Muscle layer of duodenum (tissue), 2 donors: ENCODE measurements around the gene RIMBP2.

Experiments used
- H3K27ac ChIP-seq: one replicate; pipeline ENCODE4 v1.7.0; 2013; ENCODE audit warnings: mild to moderate bottlenecking, low read length
- H3K27me3 ChIP-seq: one replicate; pipeline ENCODE4 v1.7.0; 2013; ENCODE audit warnings: low read depth, mild to moderate bottlenecking, control low read depth, low read length
- H3K36me3 ChIP-seq, 2 donors: one replicate each; pipeline ENCODE4 v1.7.0; 2013; ENCODE audit warnings: low read length in 2 of 2, control low read depth in 1 of 2, mild to moderate bottlenecking in 1 of 2; ENCODE audit not compliant: insufficient read depth in 2 of 2, control insufficient read depth in 1 of 2
- H3K4me1 ChIP-seq, 2 donors: one replicate each; pipeline ENCODE4 v1.7.0; 2013; ENCODE audit warnings: low read length in 2 of 2, mild to moderate bottlenecking in 2 of 2, control low read depth in 1 of 2, moderate library complexity in 1 of 2; ENCODE audit not compliant: insufficient read depth in 2 of 2, control insufficient read depth in 1 of 2
- H3K4me3 ChIP-seq, 2 donors: one replicate each; pipeline ENCODE4 v1.7.0; 2013; ENCODE audit warnings: low read length in 2 of 2, low read depth in 1 of 2, mild to moderate bottlenecking in 1 of 2
- H3K9me3 ChIP-seq, 2 donors: one replicate each; pipeline ENCODE4 v1.7.0; 2013; ENCODE audit warnings: low read length in 2 of 2, control low read depth in 1 of 2, mild to moderate bottlenecking in 1 of 2; ENCODE audit not compliant: control insufficient read depth in 1 of 2
- donor health status: healthy.

RIMBP2 gene

DNA sequence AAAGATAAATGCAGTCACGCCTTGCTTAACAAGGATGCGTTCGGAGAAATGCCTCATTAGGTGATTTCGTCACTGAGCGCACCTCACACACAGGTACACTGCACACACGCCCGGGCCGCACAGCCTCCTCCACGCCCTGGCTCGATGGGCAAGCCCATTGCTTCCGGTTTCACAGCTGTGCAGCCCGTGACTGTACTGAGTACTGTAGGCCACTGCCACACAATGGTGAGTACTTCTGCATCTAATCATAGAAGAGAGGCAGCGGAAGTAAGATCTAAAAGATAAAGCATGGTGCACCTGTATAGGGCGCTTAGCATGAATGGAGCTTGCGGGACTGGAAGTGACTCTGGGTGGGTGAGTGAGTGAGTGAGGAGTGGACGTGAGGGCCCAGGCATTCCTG, 4.3 kb downstream of the RIMBP2 start:
- H3K36me3 ChIP-seq: no peaks in the 10 kb centered on the region
- H3K27me3 ChIP-seq: no peaks in the 10 kb centered on the region
- peaks cover 0 to 20% of the 10 kb centered on the region in 2 donors for H3K4me1 ChIP-seq
- no peak overlapping the region for H3K27ac ChIP-seq
- H3K4me3 ChIP-seq: no peak overlapping the region
- H3K9me3 ChIP-seq: no peaks in the 10 kb centered on the region

DNA sequence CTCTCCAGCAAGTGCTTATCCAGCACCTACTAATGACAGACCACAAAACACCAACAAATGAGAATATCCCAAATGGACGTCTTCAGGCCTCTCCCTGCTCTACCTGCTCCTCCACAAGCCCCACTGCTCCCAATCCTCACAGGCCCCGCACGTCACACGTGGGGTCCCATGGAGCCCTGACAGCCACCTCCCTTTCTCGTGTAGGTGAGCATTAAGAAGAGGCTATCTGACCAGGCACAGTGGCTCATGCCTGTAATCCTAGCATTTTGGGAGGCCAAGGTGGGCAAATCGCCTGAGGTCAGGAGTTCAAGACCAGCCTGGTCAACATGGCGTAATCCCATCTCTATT, 5.4 kb downstream of the RIMBP2 start:
- Histone ChIP-seq H3K36me3 (no peaks in the 10 kb centered on the region), H3K4me3 (no peak overlapping the region), H3K4me1 (peaks cover 0 to 17% of the 10 kb centered on the region in 2 donors), H3K27me3 (no peaks in the 10 kb centered on the region), H3K27ac (no peak overlapping the region), H3K9me3 (no peaks in the 10 kb centered on the region)

DNA sequence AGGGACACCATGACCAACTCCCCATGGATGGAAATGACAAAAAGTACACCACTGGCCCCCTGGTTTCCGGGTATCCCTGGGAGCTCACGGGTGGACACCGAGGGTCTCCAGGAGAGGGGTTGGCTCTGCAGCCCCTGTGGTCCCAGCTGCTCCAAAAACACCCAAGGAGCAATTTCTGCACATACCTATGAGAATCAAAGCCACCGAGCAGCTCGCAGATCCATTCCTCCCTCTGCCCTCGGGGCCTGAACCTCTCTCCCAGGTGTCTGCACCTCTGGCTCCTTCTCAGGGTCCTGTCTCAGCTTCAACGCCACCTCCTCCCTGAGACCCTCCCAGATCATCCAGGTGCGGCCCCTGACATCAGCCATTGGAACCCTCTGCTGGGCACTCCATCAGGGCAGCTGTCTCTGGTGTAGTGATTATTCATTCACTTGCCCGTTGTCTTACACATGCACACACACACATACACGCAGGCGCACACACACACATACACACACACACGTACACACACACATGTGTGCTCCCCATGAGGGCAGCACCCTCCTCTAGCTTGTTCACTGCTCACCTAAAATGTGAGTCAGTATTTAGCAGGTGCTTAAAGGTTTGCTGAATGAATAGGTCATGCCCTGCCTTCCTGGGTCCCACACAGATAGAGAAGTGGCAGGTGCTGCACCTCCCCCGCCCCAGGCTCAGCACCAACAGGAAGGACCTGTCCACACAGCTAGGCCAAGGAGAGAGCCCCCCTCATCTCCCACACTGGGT, 5.9 kb downstream of the RIMBP2 start:
- no peak overlapping the region for H3K27ac ChIP-seq
- H3K27me3 ChIP-seq: no peaks in the 10 kb centered on the region
- H3K36me3 ChIP-seq: no peaks in the 10 kb centered on the region
- H3K9me3 ChIP-seq: no peaks in the 10 kb centered on the region
- peaks cover 0 to 11% of the 10 kb centered on the region in 2 donors for H3K4me1 ChIP-seq
- no peak overlapping the region for H3K4me3 ChIP-seq

DNA sequence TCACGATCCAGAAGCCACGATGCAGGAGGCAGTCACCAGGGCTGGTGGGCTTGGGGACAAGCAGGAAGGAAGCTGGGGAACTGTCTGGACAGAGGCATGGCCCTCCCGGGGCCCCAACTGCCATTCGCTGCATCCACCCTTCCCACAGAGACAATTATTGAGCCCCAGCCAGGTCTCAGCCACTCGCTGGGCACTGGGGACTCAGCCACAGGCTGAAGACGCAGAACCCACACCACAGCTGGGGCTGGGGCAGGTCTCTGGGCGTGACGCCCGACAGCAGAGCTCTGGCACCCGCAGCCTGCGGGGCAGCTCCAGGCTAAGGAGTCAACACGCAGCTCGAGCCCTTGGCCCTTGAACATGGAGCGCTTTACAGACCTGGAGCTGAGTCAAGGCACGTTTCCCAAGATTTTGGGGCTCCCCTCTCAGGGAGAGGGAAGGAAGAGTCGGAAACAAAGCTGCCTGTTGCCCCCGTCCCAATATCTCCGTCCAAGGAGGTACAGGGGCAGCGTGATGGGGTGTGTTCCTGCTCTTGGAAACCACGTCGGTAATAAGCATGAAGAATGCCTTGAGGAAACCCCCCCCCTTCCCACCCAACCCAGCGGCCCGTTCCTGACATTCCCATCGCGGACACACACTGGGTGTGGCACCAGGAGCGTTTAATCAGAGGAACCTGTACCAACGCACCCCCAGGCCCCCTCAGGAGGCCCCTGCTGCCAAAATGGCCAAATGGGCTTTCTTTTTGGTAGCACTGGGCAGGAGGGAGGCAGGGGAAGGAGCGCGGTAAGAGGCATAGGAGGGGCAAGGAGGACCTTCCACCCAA, 6.7 kb downstream of the RIMBP2 start:
- Histone ChIP-seq H3K36me3 (no peaks in the 10 kb centered on the region), H3K9me3 (no peaks in the 10 kb centered on the region), H3K27me3 (no peaks in the 10 kb centered on the region), H3K27ac (no peak overlapping the region), H3K4me3 (no peak overlapping the region), H3K4me1 (peaks cover 0 to 3% of the 10 kb centered on the region in 2 donors)

DNA sequence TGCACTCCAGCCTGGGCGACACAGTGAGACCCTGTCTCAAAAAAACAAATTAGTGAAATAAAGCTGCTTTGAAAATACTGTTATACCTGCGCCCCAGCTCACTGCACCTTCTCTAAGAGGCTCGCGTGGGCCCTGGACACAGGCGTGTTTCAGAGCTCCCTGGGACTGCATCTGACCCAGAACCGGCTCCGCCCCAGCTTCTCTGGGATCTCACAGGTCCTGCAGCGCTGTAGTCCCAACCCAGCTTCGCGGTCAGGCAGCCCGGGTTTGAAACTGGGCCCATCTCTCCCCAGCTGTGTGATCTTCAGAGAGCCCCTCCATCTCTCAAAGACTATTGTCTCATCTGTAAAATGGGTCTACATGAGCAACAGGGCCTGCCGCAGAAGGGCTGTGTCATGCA, 7.5 kb downstream of the RIMBP2 start:
- H3K27ac ChIP-seq: no peak overlapping the region
- no peaks in the 10 kb centered on the region for H3K27me3 ChIP-seq
- no peak overlapping the region for H3K4me3 ChIP-seq
- H3K4me1 ChIP-seq: no peaks in the 10 kb centered on the region
- no peaks in the 10 kb centered on the region for H3K9me3 ChIP-seq
- H3K36me3 ChIP-seq: no peaks in the 10 kb centered on the region

DNA sequence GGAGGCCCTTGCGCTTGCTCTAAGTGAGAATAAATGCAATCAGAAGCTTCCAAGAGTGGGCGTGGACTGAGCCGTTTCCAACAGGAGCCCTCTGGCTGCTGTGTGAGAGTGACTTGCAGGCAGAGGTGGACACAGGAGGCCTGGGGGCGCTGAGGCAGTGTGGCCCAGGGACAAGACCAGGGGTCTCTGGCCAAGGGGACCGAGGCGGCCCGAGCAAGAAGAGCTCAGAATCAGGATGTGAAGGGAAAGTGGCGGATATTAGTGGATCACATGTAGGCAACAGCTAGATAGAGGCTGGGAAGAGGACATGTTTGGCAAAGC, 8.6 kb downstream of the RIMBP2 start:
- H3K9me3 ChIP-seq: no peaks in the 10 kb centered on the region
- no peak overlapping the region for H3K4me3 ChIP-seq
- no peaks in the 10 kb centered on the region for H3K27me3 ChIP-seq
- H3K4me1 ChIP-seq: no peaks in the 10 kb centered on the region
- H3K36me3 ChIP-seq: no peaks in the 10 kb centered on the region
- no peak overlapping the region for H3K27ac ChIP-seq

DNA sequence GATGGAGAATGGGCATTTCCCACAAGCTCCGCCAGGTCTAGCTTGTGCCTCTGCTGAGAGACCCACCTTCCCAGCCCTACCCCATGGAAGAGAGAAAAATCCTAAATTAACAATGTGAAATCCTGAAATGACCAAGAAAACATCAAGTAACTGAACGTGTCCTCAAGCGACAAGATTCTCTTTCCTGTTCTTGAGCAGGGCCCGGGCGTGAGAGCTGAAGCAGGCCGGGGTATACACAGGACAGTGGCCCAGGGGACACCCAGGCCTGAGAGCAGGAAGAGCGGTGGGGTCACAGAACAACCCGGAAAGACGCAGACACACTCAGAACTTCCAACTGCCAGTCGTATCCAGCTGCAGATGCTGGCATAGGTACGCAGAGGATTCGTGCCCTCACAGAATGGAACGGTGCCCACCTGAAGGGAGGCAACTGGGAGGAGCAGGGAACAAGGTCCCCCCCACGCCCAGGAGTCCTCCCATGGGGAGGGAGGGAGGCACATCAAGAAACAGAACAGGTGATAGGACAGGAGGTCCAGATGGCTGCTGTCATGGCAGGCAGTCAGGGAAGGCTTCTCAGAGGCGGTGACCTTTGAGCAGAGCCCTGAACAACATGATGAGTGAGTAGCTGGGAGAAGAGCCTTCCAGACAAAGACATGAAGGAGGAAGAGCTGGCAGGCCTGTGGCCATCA, 9.1 kb downstream of the RIMBP2 start:
- no peaks in the 10 kb centered on the region for H3K36me3 ChIP-seq
- H3K9me3 ChIP-seq: no peaks in the 10 kb centered on the region
- H3K4me1 ChIP-seq: no peaks in the 10 kb centered on the region
- H3K27me3 ChIP-seq: no peaks in the 10 kb centered on the region
- no peak overlapping the region for H3K4me3 ChIP-seq
- no peak overlapping the region for H3K27ac ChIP-seq

DNA sequence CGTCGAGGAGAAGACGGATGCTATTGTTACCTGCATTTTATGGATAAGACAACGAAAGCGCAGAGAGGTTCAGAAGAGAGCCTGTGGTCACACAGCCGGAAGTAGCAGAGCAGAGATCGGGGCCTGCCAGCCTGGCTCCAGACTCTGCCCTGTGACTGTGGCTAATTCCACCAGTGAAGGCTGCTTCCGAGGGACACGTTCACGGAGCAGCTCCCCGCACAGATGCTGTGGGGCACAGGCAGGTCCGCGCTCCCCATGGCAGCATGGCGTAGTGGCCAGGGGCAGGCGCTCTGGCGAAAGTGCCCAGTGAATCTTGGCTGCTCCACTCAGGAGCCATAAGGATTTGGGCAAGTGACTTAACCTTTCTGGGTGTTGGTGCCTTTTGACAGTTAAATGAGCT, 9.8 kb downstream of the RIMBP2 start:
- Histone ChIP-seq H3K4me1 (no peaks in the 10 kb centered on the region), H3K4me3 (no peak overlapping the region), H3K36me3 (no peaks in the 10 kb centered on the region), H3K27me3 (no peaks in the 10 kb centered on the region), H3K27ac (no peak overlapping the region), H3K9me3 (no peaks in the 10 kb centered on the region)

DNA sequence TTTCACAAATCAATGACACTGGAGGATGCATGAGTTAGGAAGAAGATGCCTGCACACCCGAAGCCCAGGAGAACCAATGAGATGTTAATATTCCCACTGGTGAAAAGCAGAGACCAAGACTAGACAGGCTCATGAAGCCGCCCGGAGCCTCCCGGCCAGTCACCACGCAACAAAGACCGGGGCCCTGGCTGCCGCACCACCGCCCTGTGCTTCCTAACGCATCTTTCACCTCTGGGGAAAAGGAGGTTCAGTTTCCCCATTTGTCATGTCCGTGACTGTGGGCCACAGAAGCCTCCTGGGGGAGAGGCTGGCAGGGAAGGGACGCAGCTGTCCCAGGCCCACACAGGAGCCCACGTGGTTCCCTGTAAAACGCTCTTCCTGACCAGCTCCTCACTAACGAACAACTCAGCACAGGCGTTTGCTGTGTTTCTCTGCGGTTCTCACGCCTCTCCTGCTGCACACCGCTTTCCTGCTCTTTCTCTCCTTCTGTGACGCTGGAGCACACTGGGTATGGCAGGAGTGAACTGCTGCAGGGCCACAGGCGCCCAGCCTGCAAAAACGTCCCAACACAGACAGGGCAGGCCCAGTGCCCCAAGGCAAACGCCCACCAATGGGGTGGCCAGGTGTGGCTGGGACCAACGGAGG, 10.8 kb downstream of the RIMBP2 start:
- Histone ChIP-seq H3K4me3 (no peak overlapping the region), H3K36me3 (no peaks in the 10 kb centered on the region), H3K27ac (no peak overlapping the region), H3K4me1 (no peaks in the 10 kb centered on the region), H3K9me3 (no peaks in the 10 kb centered on the region), H3K27me3 (no peaks in the 10 kb centered on the region)

DNA sequence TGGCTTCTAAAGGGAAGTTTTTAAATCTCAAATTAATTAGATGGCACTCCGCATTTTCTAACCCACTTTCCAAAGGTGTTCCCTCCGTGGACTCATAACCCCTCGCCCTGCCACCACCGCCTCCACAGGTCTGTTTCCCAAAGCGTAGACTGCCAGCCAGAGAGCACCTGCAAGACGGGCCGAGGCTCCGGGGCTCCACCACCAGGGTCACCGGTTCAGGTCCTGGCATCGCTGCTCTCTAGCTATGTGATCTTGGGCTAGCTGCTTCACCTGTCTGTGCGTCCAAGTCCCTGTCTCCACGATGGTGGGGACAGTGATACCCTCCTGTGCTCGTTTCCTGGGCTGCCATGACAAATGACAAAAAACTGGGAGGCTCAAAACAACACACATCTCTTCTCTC, 11.5 kb downstream of the RIMBP2 start:
- Histone ChIP-seq H3K4me3 (no peak overlapping the region), H3K4me1 (no peaks in the 10 kb centered on the region), H3K9me3 (no peaks in the 10 kb centered on the region), H3K27me3 (no peaks in the 10 kb centered on the region), H3K36me3 (no peaks in the 10 kb centered on the region), H3K27ac (no peak overlapping the region)

DNA sequence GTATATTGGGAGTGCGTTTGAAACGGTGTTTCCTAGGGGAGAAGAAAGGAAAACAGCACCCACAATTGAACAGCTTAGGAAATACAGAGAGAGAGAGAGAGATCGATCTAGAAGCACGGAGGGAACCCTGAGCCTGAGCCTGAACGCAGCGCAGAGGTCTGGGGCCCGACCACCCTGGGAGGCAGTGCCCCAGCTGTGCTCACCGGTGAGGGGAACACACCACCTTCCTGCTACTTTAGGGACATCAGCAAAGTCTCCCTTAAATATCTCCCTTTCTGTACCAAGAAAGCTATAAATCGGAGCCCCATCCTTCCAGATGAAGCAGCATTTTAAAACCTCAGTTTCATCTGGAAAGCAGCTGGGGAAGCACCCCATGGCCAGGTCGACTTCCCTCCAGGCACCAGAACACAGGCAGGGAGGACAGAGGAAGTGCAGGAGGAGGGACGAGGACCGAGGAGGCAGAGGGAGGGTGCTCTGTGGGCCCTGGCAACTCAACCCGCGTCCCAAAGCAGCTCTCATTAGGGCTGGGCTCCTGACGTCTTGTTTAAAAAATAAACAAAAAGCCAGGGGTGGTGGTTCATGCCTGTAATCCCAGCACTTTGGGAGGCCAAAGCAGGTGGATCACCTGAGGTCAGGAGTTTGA, 12.2 kb downstream of the RIMBP2 start:
- no peaks in the 10 kb centered on the region for H3K9me3 ChIP-seq
- H3K4me1 ChIP-seq: no peaks in the 10 kb centered on the region
- no peaks in the 10 kb centered on the region for H3K27me3 ChIP-seq
- H3K4me3 ChIP-seq: no peak overlapping the region
- H3K27ac ChIP-seq: no peak overlapping the region
- no peaks in the 10 kb centered on the region for H3K36me3 ChIP-seq
